Activated T-cell treated with anti-CD3 and anti-CD28 coated beads, Interleukin-2, amount 50 U/mL, for 48 hours (primary cell): ENCODE measurements around the gene SPAG7.

Experiments
- DNase-seq, 2 experiments: peaks; one replicate each; pipeline ENCODE4 v3.0.0-alpha.2; 2020

Gene SPAG7

GRCh38 chr17:4974115-4974670 lies 6.6 kb upstream of the SPAG7 start:
- DNase-seq, result no peak

- no peak for DNase-seq
Measured at GRCh38 chr17:4973256-4974114, 5.9 kb upstream of the SPAG7 start.

GRCh38 chr17:4972752-4973151 lies 5.1 kb upstream of the SPAG7 start:
- no peak for DNase-seq

GRCh38 chr17:4972322-4972721 lies 4.7 kb upstream of the SPAG7 start:
- no peak for DNase-seq

- no peak for DNase-seq
Measured at GRCh38 chr17:4971826-4972225, 4.2 kb upstream of the SPAG7 start.

- no peak for DNase-seq
Measured at GRCh38 chr17:4970273-4970672, 2.7 kb upstream of the SPAG7 start.

- DNase-seq, result peak in 1 of 2 experiments; percentile 76
Measured at GRCh38 chr17:4969551-4970173, 2.0 kb upstream of the SPAG7 start.

GRCh38 chr17:4969047-4969550 lies 1.5 kb upstream of the SPAG7 start:
- DNase-seq, result peak in 1 of 2 experiments; percentile 79

- DNase-seq, result peak; percentile 65 to 66
Measured at GRCh38 chr17:4968486-4969046, 949 bp upstream of the SPAG7 start.

GRCh38 chr17:4966844-4967538 lies 626 bp downstream of the SPAG7 start:
- DNase-seq, result peak; percentile 92 to 93

- no peak for DNase-seq
Measured at GRCh38 chr17:4965311-4965986, 2.2 kb downstream of the SPAG7 start.

- DNase-seq, result no peak
Measured at GRCh38 chr17:4960279-4960922, 7.2 kb downstream of the SPAG7 start.

GRCh38 chr17:4959261-4959965 lies 8.2 kb downstream of the SPAG7 start:
- DNase-seq, result no peak

GRCh38 chr17:4958102-4958501 lies 9.5 kb downstream of the SPAG7 start:
- no peak for DNase-seq

GRCh38 chr17:4956493-4957061 lies 11.0 kb downstream of the SPAG7 start:
- DNase-seq, result peak; percentile 59 to 64

- DNase-seq, result no peak
Measured at GRCh38 chr17:4955091-4955490, 12.5 kb downstream of the SPAG7 start.

GRCh38 chr17:4953451-4953961 lies 14.1 kb downstream of the SPAG7 start:
- DNase-seq, result no peak

- no peak for DNase-seq
Measured at GRCh38 chr17:4951486-4951885, 16.1 kb downstream of the SPAG7 start.

GRCh38 chr17:4950746-4951204 lies 16.8 kb downstream of the SPAG7 start, which contains the start of gene ENO3:
ENO3 (plus strand) TSS chr17:4951119; CDS start chr17:4951830, 711 bp downstream.
- no peak for DNase-seq
